Endometrial microvascular endothelial cells (primary cell): Measurements from ENCODE around the gene IL20. TPM values are rescaled to one million over a fixed set of nuclear protein-coding genes. Genes with fewer than 3 reads are reported as not detected.

Source experiments
- in situ Hi-C: cut with HindIII; loops from 2 replicates; pipeline ENCODE4 v1.10.0; 2017; ENCODE audit warnings: low sequenced_read_pairs, low pct_unique_long_range_greater_than_20kb; ENCODE audit errors: inconsistent ontology term
- total RNA-seq: library from RNA; depleted of rRNA; stranded (reverse); fragments of >200 nt; gene quantifications from one replicate; pipeline ENCODE4 v1.2.3, GENCODE V29; 2015; ENCODE audit errors: inconsistent ontology term

The IL20 gene
- total RNA-seq, 1 donor from 2014 or later, result not detected

DNA sequence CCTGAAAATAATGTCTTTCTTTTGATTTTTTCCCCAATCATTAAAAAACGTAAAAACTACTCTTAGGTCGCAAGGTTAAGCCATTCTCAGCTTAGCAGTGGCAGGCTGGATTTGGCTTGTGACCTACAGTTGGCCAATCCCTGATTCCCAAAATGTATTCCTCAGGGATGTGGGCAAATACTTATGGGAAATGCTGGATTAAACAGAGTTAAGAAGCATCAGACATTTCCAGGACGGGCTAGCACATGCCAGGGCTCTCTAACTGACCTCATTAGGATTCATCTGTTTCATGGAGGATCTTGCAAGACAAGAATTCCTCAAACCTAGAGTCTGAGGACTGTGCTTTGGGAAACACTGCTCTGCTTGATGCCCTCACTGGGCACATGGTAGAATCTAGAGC lies 30.8 kb downstream of the IL20 start:
- in situ Hi-C loops, result no loop called here

GRCh38 chr1:206897175-206897574 lies 31.8 kb downstream of the IL20 start, which contains the start of gene IL24:
IL24 (plus strand) TSS chr1:206897443; CDS start chr1:206897833, 390 bp downstream.
- in situ Hi-C loops, result no loop called here

DNA sequence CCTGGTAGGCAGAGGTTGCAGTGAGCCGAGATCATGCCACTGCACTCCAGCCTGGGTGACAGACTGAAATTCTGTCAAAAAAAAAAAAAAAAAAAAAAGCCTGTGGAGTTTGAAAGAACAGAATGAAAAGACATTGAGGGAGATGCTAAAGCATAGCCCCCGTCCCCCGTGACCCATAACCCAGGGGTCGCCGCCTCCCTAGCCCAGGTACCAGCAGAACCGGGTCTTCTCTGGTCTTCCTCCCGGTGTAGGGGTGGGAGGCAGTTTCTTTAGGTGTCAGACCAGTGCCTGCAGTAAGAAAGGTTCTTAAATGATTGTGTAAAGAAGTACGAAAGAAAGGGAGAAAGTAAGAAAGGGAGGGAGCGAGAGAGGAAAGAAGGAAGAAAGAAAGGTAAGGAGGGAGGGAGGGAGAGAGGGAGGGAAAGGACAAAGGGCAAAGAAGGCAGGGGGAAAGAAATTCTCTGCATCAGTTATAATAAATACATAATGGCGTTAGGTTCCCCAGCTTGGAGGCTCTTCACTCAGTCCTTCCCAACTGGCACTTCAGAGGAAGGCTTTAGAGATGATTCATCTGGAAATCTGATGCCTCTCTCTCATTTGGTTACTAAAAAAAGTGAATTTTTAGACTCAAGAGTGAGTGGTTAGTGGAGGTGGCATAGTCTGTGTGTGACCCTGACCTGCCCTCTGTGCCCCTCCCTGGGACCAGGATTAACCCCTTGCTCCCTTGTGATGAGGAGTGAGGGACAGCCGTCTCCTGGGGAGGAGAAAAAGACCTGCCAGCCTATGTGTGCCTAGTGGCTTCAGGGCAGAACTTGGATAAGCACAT lies 32.9 kb downstream of the IL20 start:
- in situ Hi-C loops, result no loop called here

DNA sequence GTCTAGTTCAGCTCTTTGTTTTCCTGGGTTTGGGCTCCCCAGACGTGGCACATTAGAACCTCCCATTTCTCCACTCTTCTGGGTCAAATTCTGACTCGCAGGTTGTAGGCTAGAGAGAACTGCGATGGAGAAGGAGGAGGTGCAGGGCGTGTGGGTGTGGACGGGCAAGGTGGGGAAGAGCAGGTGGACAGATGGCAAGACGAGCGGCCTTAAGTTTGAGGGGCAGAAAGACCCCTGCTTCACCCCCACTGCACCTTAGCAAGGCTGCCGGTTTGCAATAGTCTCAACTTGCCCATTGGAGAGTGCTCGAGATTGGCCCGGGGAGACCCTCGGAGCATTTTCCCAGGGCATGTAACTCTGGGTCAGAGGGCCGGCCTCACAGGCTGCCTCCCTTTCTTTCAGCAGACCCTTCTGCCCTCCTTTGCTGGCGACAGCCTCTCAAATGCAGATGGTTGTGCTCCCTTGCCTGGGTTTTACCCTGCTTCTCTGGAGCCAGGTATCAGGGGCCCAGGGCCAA lies 33.5 kb downstream of the IL20 start:
- in situ Hi-C loops, result no loop called here

- in situ Hi-C loops, result no loop called here
These were observed 34.3 kb downstream of the IL20 start for GRCh38 chr1:206899717-206900116.

GRCh38 chr1:206900149-206900548 lies 34.7 kb downstream of the IL20 start:
- in situ Hi-C loops, result no loop called here

GRCh38 chr1:206901944-206902343 lies 36.5 kb downstream of the IL20 start:
- in situ Hi-C loops, result no loop called here

DNA sequence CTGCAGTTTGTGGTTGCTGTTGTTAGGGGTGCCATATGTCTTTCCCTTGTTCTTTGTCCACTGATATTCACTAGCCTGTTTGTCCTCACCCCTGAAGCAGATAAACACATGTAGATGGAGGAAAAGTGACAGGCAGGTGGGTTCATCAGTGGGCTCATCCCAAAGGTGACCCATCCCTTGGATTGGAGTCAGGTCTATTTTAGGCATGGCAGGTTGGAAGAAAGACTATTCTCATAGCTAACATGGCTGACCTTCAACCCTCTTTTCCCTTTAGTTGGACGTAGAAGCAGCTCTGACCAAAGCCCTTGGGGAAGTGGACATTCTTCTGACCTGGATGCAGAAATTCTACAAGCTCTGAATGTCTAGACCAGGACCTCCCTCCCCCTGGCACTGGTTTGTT lies 37.3 kb downstream of the IL20 start:
- in situ Hi-C loops, result no loop called here

GRCh38 chr1:206903687-206904086 lies 38.3 kb downstream of the IL20 start:
- in situ Hi-C loops, result no loop called here

DNA sequence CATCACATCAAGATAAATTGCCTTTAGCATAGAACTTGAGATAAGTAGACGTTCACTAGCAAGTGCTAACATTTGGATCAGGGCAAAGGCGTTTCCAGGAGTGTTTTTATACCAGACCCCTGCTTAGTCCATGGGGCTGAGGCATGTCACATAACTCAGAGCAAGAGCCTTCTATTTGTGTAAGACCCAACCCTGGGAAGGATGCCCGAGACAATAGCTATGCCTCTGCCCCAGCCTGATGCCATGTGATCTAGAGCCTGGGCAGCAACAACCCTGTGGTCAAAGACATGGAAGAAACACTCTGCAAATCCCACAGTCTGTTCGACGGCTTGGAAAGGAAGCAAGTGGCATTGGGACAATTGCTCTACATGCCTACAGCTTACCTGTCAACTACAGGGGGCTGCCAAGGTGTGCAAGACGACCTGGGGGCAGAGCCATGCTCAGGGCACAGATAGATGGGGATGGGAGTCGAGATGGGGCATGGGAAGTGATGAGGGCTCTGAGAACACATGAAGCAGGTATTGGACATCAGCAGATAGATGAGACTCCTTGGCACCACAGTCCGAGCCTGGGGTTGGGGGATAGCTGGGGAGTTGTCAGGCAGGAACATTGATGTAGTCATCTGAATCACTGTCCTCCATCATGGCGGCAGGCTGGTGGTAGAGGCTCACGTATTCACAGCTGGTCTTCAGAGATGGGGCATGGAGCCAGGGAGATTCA lies 39.2 kb downstream of the IL20 start:
- in situ Hi-C loops, result no loop called here

DNA sequence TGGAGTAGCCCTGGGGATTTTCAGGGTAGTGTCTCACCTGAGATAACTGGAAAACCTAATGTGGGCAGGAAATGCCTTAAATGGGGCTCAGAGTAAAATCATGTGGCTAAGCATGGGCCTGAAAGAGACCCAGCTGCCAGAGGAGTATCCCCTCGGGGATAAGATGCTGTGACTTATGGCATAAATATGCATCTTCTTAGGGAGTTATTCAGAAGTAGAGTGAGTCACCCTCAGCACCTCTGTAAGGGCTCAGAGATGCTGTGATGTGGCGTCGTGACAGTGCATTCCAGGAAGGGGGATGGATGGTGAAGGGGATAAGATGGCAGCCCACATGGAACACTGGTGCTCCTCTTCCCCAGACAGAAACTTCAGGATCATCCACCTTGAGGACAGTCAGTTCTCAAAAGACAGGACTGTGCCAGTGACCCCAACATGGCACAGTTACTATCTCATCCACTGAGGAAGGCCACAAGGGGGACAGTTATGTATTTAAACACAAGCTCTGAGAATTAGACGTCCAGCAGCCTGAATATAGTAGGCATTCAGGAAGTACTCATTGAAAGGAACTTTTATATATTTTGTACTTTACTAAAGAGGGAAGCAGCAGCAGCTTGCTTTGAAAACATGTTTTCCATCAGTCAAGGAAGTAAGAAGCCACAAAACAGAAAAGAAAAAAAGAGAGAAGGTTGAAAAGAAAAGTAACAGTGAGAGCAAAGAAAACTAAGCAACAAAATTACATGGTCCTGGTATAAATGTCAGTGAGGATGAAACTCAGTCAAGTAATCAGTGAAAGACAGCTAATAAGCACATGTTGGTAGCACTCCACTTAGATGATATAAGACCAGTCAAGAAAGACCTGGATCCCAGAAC lies 40.1 kb downstream of the IL20 start:
- in situ Hi-C loops, result no loop called here

DNA sequence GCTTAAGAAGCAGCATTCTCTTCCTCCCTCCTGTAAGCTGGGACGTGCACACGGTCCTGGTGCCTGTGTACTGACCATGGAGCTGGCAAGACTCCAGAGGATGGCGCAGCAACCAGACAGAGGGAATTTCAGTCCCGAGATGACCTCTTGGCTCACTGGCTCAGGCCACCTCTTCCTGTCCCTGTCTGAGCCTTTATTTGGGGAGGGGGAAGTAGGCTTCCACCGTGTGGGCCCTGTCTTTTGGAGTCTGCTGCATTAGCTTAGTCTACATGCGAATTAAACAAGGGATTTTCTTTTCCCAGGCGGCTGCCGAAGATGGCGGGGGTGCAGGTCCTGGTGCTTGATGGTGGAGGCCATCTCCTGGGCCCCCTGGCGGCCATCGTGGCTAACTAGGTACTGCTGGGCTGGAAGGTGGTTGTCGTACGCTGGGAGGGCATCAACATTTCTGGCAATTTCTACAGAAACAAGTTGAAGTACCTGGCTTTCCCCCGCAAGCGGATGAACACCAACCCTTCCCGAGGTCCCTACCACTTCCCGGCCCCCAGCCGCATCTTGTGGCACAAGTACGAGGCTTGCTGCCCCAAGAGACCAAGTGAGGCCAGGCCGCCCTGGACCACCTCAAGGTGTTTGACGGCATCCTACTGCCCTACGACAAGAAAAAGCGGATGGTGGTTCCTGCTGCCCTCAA lies 42.0 kb downstream of the IL20 start:
- in situ Hi-C loops, result no loop called here

DNA sequence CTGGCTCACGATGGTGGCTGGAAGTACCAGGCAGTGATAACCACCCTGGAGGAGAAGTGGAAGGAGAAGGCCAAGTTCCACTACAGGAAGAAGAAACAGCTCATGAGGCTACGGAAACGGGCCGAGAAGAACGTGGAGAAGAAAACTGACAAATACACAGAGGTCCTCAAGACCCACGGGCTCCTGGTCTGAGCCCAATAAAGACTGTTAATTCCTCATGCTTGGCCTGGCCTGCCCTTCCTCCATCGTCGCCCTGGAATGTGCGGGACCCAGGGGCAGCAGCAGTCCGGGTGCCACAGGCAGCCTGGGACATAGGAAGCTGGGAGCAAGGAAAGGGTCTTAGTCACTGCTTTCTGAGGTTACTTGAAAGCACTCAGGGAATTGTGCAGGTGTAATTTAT lies 42.6 kb downstream of the IL20 start:
- in situ Hi-C loops, result no loop called here

DNA sequence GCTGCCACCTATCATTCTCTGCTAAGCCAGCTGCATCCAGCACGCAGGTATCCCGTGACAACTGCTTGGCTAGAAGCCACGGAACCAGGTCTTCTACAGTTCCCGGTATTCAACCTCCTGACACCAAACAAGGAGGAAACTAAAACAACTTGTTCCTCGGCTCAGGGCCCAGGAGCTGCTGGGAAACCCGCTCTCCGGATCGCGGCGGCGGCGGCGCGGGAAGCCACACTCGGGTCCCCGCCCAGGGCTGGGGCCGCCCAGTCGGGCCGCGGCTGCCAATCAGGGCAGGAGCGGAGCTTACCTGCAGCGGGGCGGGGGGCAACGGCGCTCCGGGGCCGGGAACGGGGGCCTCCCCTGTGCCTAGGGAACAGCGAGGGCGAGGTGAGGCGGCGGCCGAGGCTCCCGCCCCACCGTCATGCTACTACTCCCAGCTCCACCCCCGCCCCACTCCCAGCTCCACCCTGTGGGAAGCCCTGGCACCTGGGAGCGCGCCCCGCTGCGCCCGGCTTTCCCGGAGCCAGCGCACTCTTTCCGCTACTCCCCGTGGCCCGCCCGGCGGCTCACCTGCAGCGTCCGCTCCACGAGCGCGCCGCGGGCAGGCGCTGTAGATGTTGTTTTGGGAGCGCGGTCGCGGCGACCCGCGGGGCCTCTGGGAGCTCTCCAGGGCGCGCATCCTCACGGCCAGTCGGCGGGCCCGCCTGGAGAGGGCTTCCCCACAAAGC lies 43.9 kb downstream of the IL20 start:
- in situ Hi-C loops, result no loop called here

DNA sequence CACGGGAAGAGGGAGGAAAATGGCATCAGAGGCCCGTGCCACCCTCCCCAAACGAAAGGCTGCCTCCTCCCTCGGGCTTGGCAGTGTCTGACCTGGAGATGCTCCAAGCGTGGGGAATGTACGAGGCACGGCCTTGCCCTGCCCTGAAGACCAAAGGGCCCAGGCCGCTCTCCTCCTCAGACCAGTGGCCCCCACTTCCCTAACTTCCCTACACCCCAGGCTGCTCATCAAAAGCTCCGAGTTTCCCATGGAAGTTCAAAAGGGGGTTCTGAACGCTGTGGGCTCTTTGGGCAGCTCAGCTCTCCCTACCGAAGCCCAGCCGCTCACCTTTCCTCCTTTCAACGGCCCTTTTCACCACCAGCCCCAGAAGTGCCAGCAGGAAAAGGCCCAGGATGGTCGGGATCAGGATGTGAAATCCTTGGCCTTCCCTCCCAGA lies 44.5 kb downstream of the IL20 start:
- in situ Hi-C loops, result no loop called here

GRCh38 chr1:206911064-206911663 lies 45.7 kb downstream of the IL20 start:
- in situ Hi-C loops, result no loop called here

- in situ Hi-C loops, result no loop called here
These were observed 47.1 kb downstream of the IL20 start for GRCh38 chr1:206912445-206913095.
